Mucosa of stomach (tissue), 1 donor: ENCODE measurements around the gene GFRA4.

Experiments used
- H3K27me3 ChIP-seq: one replicate; pipeline ENCODE4 v1.7.0; 2013; ENCODE audit warnings: mild to moderate bottlenecking, low read length; ENCODE audit not compliant: control insufficient read depth, insufficient read depth
- H3K36me3 ChIP-seq: one replicate; pipeline ENCODE4 v1.7.0; 2013; ENCODE audit warnings: low read length; ENCODE audit not compliant: control insufficient read depth, insufficient read depth
- H3K4me1 ChIP-seq: one replicate; pipeline ENCODE4 v1.7.0; 2013; ENCODE audit warnings: mild to moderate bottlenecking, low read length; ENCODE audit not compliant: control insufficient read depth, insufficient read depth
- H3K4me3 ChIP-seq: one replicate; pipeline ENCODE4 v1.7.0; 2013; ENCODE audit warnings: low read length
- H3K9ac ChIP-seq: one replicate; pipeline ENCODE4 v1.7.0; 2013; ENCODE audit warnings: mild to moderate bottlenecking, low read length, moderate library complexity
- H3K9me3 ChIP-seq: one replicate; pipeline ENCODE4 v1.7.0; 2013; ENCODE audit warnings: mild to moderate bottlenecking, low read length, moderate library complexity; ENCODE audit not compliant: control insufficient read depth
- donor health status: Pancreatic carcinoma.

Gene GFRA4

GRCh38 chr20:3678856-3679720 lies 15.9 kb upstream of the GFRA4 start:
- H3K9ac ChIP-seq = no peak overlapping the region
- no peaks in the 10 kb centered on the region for H3K9me3 ChIP-seq
- H3K4me3 ChIP-seq = no peak overlapping the region
- H3K36me3 ChIP-seq = no peaks in the 10 kb centered on the region
- peaks cover 8% of the 10 kb centered on the region for H3K4me1 ChIP-seq
- H3K27me3 ChIP-seq = peaks cover 53% of the 10 kb centered on the region

GRCh38 chr20:3678198-3678597 lies 15.0 kb upstream of the GFRA4 start:
- H3K4me3 ChIP-seq = no peak overlapping the region
- H3K27me3 ChIP-seq = peaks cover 59% of the 10 kb centered on the region
- H3K4me1 ChIP-seq = peaks cover 8% of the 10 kb centered on the region
- no peaks in the 10 kb centered on the region for H3K9me3 ChIP-seq
- H3K36me3 ChIP-seq = no peaks in the 10 kb centered on the region
- no peak overlapping the region for H3K9ac ChIP-seq

GRCh38 chr20:3677733-3678132 lies 14.5 kb upstream of the GFRA4 start:
- Histone ChIP-seq H3K4me1 (peaks cover 8% of the 10 kb centered on the region), H3K36me3 (no peaks in the 10 kb centered on the region), H3K9me3 (no peaks in the 10 kb centered on the region), H3K27me3 (peaks cover 63% of the 10 kb centered on the region), H3K9ac (no peak overlapping the region), H3K4me3 (no peak overlapping the region)

GRCh38 chr20:3674995-3675900 lies 12.0 kb upstream of the GFRA4 start:
- no peak overlapping the region for H3K4me3 ChIP-seq
- H3K9ac ChIP-seq = no peak overlapping the region
- H3K9me3 ChIP-seq = no peaks in the 10 kb centered on the region
- no peaks in the 10 kb centered on the region for H3K36me3 ChIP-seq
- H3K4me1 ChIP-seq = peaks cover 8% of the 10 kb centered on the region
- H3K27me3 ChIP-seq = peaks cover 57% of the 10 kb centered on the region

GRCh38 chr20:3674447-3674846 lies 11.2 kb upstream of the GFRA4 start:
- H3K9ac ChIP-seq = no peak overlapping the region
- H3K27me3 ChIP-seq = peaks cover 53% of the 10 kb centered on the region
- no peaks in the 10 kb centered on the region for H3K36me3 ChIP-seq
- no peak overlapping the region for H3K4me3 ChIP-seq
- H3K4me1 ChIP-seq = peaks cover 7% of the 10 kb centered on the region
- no peaks in the 10 kb centered on the region for H3K9me3 ChIP-seq

GRCh38 chr20:3673221-3674070 lies 10.2 kb upstream of the GFRA4 start:
- Histone ChIP-seq H3K4me1 (peaks cover 4% of the 10 kb centered on the region), H3K9ac (no peak overlapping the region), H3K27me3 (peaks cover 53% of the 10 kb centered on the region), H3K4me3 (no peak overlapping the region), H3K9me3 (no peaks in the 10 kb centered on the region), H3K36me3 (no peaks in the 10 kb centered on the region)

- Histone ChIP-seq H3K9ac (no peak overlapping the region), H3K36me3 (no peaks in the 10 kb centered on the region), H3K9me3 (no peaks in the 10 kb centered on the region), H3K4me3 (no peak overlapping the region), H3K4me1 (peaks cover 4% of the 10 kb centered on the region), H3K27me3 (peaks cover 53% of the 10 kb centered on the region)
Measured at GRCh38 chr20:3672547-3673171, 9.5 kb upstream of the GFRA4 start.

- Histone ChIP-seq H3K36me3 (no peaks in the 10 kb centered on the region), H3K4me3 (no peak overlapping the region), H3K9me3 (no peaks in the 10 kb centered on the region), H3K4me1 (peaks cover 4% of the 10 kb centered on the region), H3K27me3 (peaks cover 51% of the 10 kb centered on the region), H3K9ac (no peak overlapping the region)
Measured at GRCh38 chr20:3671986-3672546, 8.9 kb upstream of the GFRA4 start.

- H3K36me3 ChIP-seq = no peaks in the 10 kb centered on the region
- peaks cover 4% of the 10 kb centered on the region for H3K4me1 ChIP-seq
- H3K4me3 ChIP-seq = no peak overlapping the region
- H3K9ac ChIP-seq = no peak overlapping the region
- H3K27me3 ChIP-seq = peaks cover 47% of the 10 kb centered on the region
- H3K9me3 ChIP-seq = no peaks in the 10 kb centered on the region
Measured at GRCh38 chr20:3670945-3671344, 7.7 kb upstream of the GFRA4 start.

- no peaks in the 10 kb centered on the region for H3K9me3 ChIP-seq
- no peak overlapping the region for H3K9ac ChIP-seq
- H3K36me3 ChIP-seq = no peaks in the 10 kb centered on the region
- no peak overlapping the region for H3K4me3 ChIP-seq
- H3K27me3 ChIP-seq = peaks cover 43% of the 10 kb centered on the region
- H3K4me1 ChIP-seq = peaks cover 6% of the 10 kb centered on the region
Measured at GRCh38 chr20:3670511-3670910, 7.3 kb upstream of the GFRA4 start.

- H3K27me3 ChIP-seq = peaks cover 36% of the 10 kb centered on the region
- H3K4me1 ChIP-seq = peaks cover 6% of the 10 kb centered on the region
- no peak overlapping the region for H3K9ac ChIP-seq
- no peaks in the 10 kb centered on the region for H3K9me3 ChIP-seq
- H3K4me3 ChIP-seq = no peak overlapping the region
- H3K36me3 ChIP-seq = no peaks in the 10 kb centered on the region
Measured at GRCh38 chr20:3669710-3670367, 6.6 kb upstream of the GFRA4 start.
